Smooth muscle cell (in vitro differentiated cells): ENCODE results near the gene CEP112. TPM values are rescaled to one million over a fixed set of nuclear protein-coding genes. Genes with fewer than 3 reads are reported as not detected.
"Not testable (repeated sequence)": the region's sequence is repeated elsewhere in the genome, so short reads cannot be mapped to it uniquely, and the experiment has no call there.

Source experiments
- DNase-seq: peaks from one replicate; lab custom pipeline; 2025; ENCODE audit not compliant: unreplicated experiment; lab: John Stamatoyannopoulos, UW
- H2AFZ ChIP-seq: fragments of 200-600 bp; sonication (generic); 2 replicates; pipeline ENCODE4 v1.6.0; 2016; ENCODE audit warnings: antibody characterized with exemption, low read depth, mild to moderate bottlenecking
- H3F3A ChIP-seq: fragments of 200-600 bp; sonication (generic); 2 replicates; pipeline ENCODE4 v1.6.0; 2017; ENCODE audit warnings: antibody characterized with exemption, low read depth
- H3K27ac ChIP-seq: fragments of 200-600 bp; sonication (generic); 2 replicates; pipeline ENCODE4 v1.5.1; 2016; ENCODE audit warnings: low read depth, mild to moderate bottlenecking
- H3K27me3 ChIP-seq: fragments of 200-600 bp; sonication (generic); 2 replicates; pipeline ENCODE4 v1.6.1; 2016; ENCODE audit warnings: low read depth, mild to moderate bottlenecking
- H3K36me3 ChIP-seq: fragments of 200-600 bp; sonication (generic); 2 replicates; pipeline ENCODE4 v1.5.1; 2016; ENCODE audit warnings: low read depth
- H3K4me1 ChIP-seq: fragments of 200-600 bp; sonication (generic); 2 replicates; pipeline ENCODE4 v1.5.1; 2016; ENCODE audit warnings: low read depth
- H3K4me2 ChIP-seq: fragments of 200-600 bp; sonication (generic); 2 replicates; pipeline ENCODE4 v1.6.0; 2016; ENCODE audit warnings: mild to moderate bottlenecking
- H3K4me3 ChIP-seq: fragments of 200-600 bp; sonication (generic); 2 replicates; pipeline ENCODE4 v1.5.1; 2016; ENCODE audit warnings: mild to moderate bottlenecking
- H3K79me2 ChIP-seq: fragments of 200-600 bp; sonication (generic); 2 replicates; pipeline ENCODE4 v1.6.0; 2016; ENCODE audit warnings: low read depth, mild to moderate bottlenecking
- H3K9ac ChIP-seq: fragments of 200-600 bp; sonication (generic); 2 replicates; pipeline ENCODE4 v1.6.0; 2016; ENCODE audit warnings: low read depth
- H3K9me3 ChIP-seq: fragments of 200-600 bp; sonication (generic); replicated peaks from 2 replicates; pipeline ENCODE4 v1.5.1; 2016; ENCODE audit warnings: low read depth
- H4K20me1 ChIP-seq: fragments of 200-600 bp; sonication (generic); 2 replicates; pipeline ENCODE4 v1.6.0; 2016; ENCODE audit warnings: low read depth
- CTCF ChIP-seq: fragments of 200-600 bp; sonication (generic); IDR thresholded peaks from 2 replicates; pipeline ENCODE4 v1.5.1; 2017; ENCODE audit warnings: borderline replicate concordance, mild to moderate bottlenecking, antibody characterized with exemption; ENCODE audit not compliant: insufficient read depth, poor library complexity, severe bottlenecking
- WGBS: methylation state at CpG from one replicate; pipeline ENCODE4 v1.1.7; 2016; ENCODE audit warnings: low lambda C conversion rate; 5-methylcytosine and 5-hydroxymethylcytosine counted together
- polyA plus RNA-seq: library from polyadenylated mRNA; unstranded; fragments of >200 nt; fragmentation: Nextera tagmentation; extraction: Ambion mirVana; gene quantifications from 2 replicates; pipeline ENCODE4 v1.2.1, GENCODE V29; 2016
- total RNA-seq: library from RNA; depleted of rRNA; stranded (reverse); fragments of >200 nt; gene quantifications from 2 replicates; pipeline ENCODE4 v1.2.3, GENCODE V29; 2014

Gene CEP112
- total and polyA plus RNA-seq, 2 experiments from 2014 or later: 8.3 to 9.9 TPM

- Histone ChIP-seq H3K27ac (no peak overlapping the region), H3K9ac (no peak overlapping the region), H3K27me3 (no peaks in the 10 kb centered on the region), H3K79me2 (no peaks in the 10 kb centered on the region), H2AFZ (no peak overlapping the region), H4K20me1 (no peaks in the 10 kb centered on the region), H3K4me1 (peaks cover 19% of the 10 kb centered on the region), H3K36me3 (no peaks in the 10 kb centered on the region), H3F3A (no peaks in the 10 kb centered on the region), H3K4me2 (no peak overlapping the region), H3K4me3 (no peak overlapping the region), H3K9me3 (no peaks in the 10 kb centered on the region)
- TF ChIP-seq CTCF: no peak
- no peak for DNase-seq
Observed at GRCh38 chr17:65739034-65739433, 452.9 kb downstream of the CEP112 start.

DNA sequence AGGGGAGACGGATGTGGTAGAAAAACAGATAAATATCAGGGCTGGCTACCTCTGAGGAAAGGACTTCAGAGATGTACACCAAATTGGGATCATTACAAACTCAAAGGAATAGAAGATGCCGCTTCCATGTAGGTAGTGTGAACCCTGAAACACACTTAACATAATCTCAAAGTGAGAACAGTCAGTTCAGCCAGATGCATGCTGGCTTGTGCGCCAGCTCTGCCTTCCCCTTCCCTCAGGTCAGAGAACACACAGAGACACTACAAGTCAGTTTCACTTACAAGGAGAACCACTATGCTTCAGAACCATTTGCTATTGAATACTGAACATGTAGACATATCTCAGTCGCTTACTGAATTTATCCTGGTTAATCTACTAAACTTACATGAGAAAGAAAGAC, 454.5 kb downstream of the CEP112 start:
- no peak overlapping the region for H2AFZ ChIP-seq
- no peak for TF ChIP-seq CTCF
- no peaks in the 10 kb centered on the region for H4K20me1 ChIP-seq
- no peaks in the 10 kb centered on the region for H3K36me3 ChIP-seq
- no peak overlapping the region for H3K4me2 ChIP-seq
- WGBS: 91% methylated on average over 4 of the region's 4 CpGs
- H3K27me3 ChIP-seq: no peaks in the 10 kb centered on the region
- no peak overlapping the region for H3K9ac ChIP-seq
- no peaks in the 10 kb centered on the region for H3K9me3 ChIP-seq
- no peaks in the 10 kb centered on the region for H3K79me2 ChIP-seq
- no peak for DNase-seq
- no peaks in the 10 kb centered on the region for H3F3A ChIP-seq
- H3K27ac ChIP-seq: no peak overlapping the region
- no peak overlapping the region for H3K4me3 ChIP-seq
- peaks cover 9% of the 10 kb centered on the region for H3K4me1 ChIP-seq

DNA sequence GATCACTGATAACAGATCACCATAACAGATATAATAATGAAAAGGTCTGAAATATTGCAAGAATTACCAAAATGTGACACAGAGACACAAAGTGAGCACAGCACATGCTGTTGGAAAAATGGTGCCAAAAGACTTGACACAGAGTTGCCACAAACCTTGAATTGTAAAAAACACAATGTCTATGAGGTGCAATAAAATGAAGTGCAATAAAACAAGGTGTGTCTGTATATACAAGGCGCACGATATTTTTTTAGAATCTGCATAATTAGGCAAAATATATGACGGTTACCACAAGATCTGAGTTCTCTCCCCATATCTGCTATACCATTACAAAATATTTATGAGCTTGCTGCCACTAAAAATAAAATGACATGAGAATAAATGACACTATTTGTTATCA, 458.6 kb downstream of the CEP112 start:
- 95% methylated on average over 3 of the region's 3 CpGs for WGBS
- Histone ChIP-seq H3K9me3 (no peaks in the 10 kb centered on the region), H3K9ac (no peak overlapping the region)

DNA sequence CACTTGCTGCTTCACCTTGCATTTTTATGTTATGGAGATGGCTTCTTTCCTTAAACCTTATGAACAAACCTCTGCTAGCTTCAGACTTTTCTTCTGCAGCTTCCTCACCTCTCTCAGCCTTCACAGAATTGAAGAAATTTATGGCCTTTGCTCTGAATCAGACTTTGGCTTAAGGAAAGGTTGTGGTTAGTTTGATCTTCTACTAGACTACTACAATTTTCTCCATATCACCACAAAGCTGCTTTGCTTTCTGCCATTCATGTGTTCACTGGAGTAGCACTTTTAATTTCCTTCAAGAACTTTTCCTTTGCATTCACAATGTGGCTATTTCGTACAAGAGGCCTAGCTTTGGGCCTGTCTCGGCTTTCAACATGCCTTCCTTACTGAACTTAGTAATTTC, 459.3 kb downstream of the CEP112 start:
- H3K36me3 ChIP-seq, H3F3A ChIP-seq, H3K4me1 ChIP-seq, H3K27ac ChIP-seq, H4K20me1 ChIP-seq, H3K79me2 ChIP-seq, H3K27me3 ChIP-seq, H3K4me3 ChIP-seq, H2AFZ ChIP-seq, H3K9me3 ChIP-seq, H3K4me2 ChIP-seq, H3K9ac ChIP-seq, DNase-seq: not testable (repeated sequence)
- 78% methylated on average over 2 of the region's 2 CpGs for WGBS

More for the DNA sequence above, 458.6 kb downstream of the CEP112 start:
- Histone ChIP-seq H3K4me2 (no peak overlapping the region), H3F3A (no peaks in the 10 kb centered on the region), H3K36me3 (no peaks in the 10 kb centered on the region), H4K20me1 (no peaks in the 10 kb centered on the region), H3K27ac (no peak overlapping the region), H3K27me3 (no peaks in the 10 kb centered on the region), H3K79me2 (no peaks in the 10 kb centered on the region), H3K4me3 (no peak overlapping the region), H2AFZ (no peak overlapping the region), H3K4me1 (no peaks in the 10 kb centered on the region)
- no peak for TF ChIP-seq CTCF
- DNase-seq: no peak
